HG02938 (cell line): ENCODE results near the gene FMR1NB.

Source experiments
- ATAC-seq: cut with Tn5 transposase; IDR thresholded peaks from one replicate; pipeline ENCODE4 v1.9.1; 2021; ENCODE audit warnings: mild to moderate bottlenecking, moderate library complexity; ENCODE audit not compliant: unreplicated experiment

FMR1NB gene

GRCh38 chrX:148069759-148070503 is 88.8 kb downstream of the FMR1NB start:
- peak; percentile 98 for ATAC-seq

DNA sequence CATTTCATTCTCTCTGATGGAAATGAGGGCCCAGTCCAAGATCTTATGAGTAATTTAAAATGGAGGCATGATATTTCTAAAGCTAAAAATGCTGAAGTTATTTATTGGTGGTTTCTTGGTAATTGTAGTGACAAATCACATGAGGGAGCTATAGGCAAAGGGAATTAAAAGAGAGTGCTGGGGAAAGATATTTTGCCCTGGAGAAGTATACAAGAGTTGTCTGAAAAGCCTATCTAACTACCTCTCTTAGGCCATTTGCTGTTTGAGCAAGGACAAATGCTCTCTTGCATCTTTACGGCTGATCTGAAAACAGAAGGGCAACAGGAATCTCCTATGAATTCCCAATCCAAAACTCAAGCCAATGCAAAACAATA is 89.4 kb downstream of the FMR1NB start:
- no peak for ATAC-seq
